BJ (cell line): ENCODE data around the gene RIT2. TPM values are rescaled to one million over a fixed set of nuclear protein-coding genes. Genes with fewer than 3 reads are reported as not detected.

Experiments used
- CTCF ChIA-PET: fragments of 350-600 bp; formaldehyde crosslinking; extraction: SDS; loops from one replicate; lab custom pipeline; 2021; ENCODE audit warnings: antibody characterized with exemption, inconsistent platforms; lab: Yijun Ruan, JAX
- POLR2A ChIA-PET: fragments of 300-600 bp; sonication (Branson Sonifier 250); formaldehyde crosslinking; extraction: SDS; loops from one replicate; lab custom pipeline; 2021; ENCODE audit warnings: antibody characterized with exemption; lab: Charles Lee
- DNase-seq: peaks from one replicate; pipeline ENCODE4 v3.0.0-alpha.2; 2011; ENCODE audit warnings: low read depth
- H3K27me3 ChIP-seq: 2 replicates; pipeline ENCODE4 v1.6.0; 2011; ENCODE audit warnings: low read length; ENCODE audit not compliant: control insufficient read depth, insufficient read depth
- H3K36me3 ChIP-seq: 2 replicates; pipeline ENCODE4 v1.5.1; 2011; ENCODE audit warnings: low read length; ENCODE audit not compliant: control insufficient read depth, insufficient read depth
- H3K4me3 ChIP-seq: 2 replicates; pipeline ENCODE4 v1.5.1; 2011; ENCODE audit warnings: low read depth, mild to moderate bottlenecking, control low read depth, low read length
- CTCF ChIP-seq: IDR thresholded peaks from 2 replicates; pipeline ENCODE4 v1.5.1; 2011; ENCODE audit warnings: low read depth, mild to moderate bottlenecking, control low read depth, inconsistent platforms, low read length, moderate library complexity; ENCODE audit not compliant: insufficient read depth
- polyA plus RNA-seq: library from polyadenylated mRNA; depleted of rRNA; stranded (reverse); fragments of >200 nt; gene quantifications from 2 replicates; pipeline ENCODE4 v1.2.3, GENCODE V29; 2011

Gene RIT2
- polyA plus RNA-seq, 1 experiment = not detected

DNA sequence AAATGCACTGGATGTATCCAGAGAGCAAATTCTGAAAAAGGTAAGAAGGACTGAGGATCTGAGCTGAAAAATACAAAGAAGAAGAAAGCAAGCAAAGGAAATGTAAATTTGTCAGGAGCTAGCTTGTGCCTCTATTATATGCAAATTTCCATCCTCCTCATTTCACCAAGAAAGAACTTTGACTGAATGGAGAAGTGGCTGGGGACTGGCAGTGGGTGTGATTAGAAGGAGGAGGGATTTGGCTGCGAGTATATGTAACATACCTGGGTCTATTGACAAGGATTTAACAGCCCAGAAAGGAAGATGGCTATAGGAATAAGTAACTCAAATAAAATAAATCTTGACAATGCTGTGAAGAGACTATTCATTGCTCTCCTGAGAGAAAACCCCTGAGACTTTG is 19.4 kb upstream of the RIT2 start:
- TF ChIP-seq CTCF = no peak
- ChIA-PET POLR2A (no interaction called here), CTCF (no interaction called here)
- no peak for DNase-seq
- Histone ChIP-seq H3K36me3 (no peaks in the 10 kb centered on the region), H3K4me3 (no peak overlapping the region), H3K27me3 (no peaks in the 10 kb centered on the region)

DNA sequence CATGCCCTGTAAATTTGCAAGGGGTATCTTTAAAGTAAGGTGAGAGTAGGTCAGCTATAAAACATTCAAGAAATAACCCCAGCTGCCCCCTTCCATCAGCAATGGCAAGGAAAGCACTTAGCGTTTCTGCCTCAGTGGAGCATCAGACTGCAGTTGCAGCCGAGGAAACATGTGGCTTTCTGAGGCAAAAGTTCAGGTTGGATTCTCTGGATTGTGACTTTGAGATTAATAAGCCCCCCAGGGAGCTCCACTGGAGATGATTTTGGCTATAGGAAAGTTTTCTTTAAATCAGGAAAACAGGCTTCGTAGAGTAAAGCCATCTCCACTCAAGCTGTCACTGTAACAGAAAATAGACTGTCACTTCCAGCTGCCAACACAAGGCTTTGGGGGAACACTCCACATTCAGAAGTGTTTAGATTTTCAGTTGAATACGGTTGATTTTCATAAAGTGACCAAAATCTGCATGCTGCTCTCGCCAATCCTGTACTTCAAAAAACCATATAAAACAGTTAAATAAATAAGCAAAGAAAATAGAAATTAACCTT is 15.3 kb upstream of the RIT2 start:
- Histone ChIP-seq H3K36me3 (no peaks in the 10 kb centered on the region), H3K4me3 (no peak overlapping the region), H3K27me3 (no peaks in the 10 kb centered on the region)
- no peak for DNase-seq
- ChIA-PET CTCF (interaction anchor here (0.6 kb wide), 1 partner anchor 128 kb away, joined by 3 read pairs; no protein-coding TSS in a partner anchor), POLR2A (no interaction called here)
- TF ChIP-seq CTCF = no peak

DNA sequence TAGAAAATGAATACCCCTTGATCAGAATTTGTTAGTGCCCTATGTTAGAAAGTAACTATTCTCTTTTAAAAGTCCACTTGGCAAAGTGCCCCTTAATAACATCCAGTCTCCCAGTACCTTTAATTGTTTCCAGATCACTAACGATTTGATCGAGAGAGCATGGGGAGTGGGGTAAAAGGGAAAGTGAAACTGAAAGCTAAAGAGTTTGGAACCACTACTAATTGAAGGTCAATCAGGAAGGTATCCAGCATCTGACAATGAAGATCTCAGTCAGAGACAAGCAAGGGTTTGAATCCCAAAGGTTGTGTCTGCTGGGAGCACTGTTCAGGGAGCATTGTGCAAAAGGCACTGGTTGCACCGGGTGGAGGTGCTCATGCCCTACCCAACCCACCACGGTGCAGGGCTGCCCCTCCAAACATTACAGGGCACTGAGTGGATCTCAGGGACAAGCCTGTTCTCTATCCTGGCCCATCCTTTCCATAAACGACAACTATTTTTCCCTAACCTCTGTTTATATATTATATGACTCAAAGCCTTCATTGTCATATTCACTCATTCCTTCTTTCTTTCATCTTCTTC is 14.6 kb upstream of the RIT2 start:
- Histone ChIP-seq H3K36me3 (no peaks in the 10 kb centered on the region), H3K4me3 (peak overlapping the region; percentile 21), H3K27me3 (no peaks in the 10 kb centered on the region)
- no peak for TF ChIP-seq CTCF
- ChIA-PET POLR2A (no interaction called here), CTCF (no interaction called here)
- DNase-seq = no peak

DNA sequence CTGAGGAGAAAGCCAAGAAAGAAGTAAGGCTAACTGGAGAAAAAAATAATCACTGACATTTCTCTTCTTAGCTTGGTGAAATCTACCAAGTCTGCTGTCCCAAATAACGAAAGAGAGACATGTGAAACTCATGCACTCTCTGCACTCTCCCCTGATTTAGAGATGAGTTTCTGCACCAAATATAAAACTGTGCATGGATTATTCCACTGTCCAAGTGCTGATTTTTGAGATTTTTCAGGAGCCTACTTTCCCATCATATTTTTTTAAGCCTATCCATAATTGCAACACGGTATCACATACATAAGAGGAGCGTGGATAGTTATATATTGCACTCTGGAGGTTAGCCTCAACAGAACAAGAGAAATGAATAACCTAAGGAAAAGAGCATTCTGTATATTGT is 10.0 kb upstream of the RIT2 start:
- DNase-seq = no peak
- H3K36me3 ChIP-seq = no peaks in the 10 kb centered on the region
- POLR2A ChIA-PET = no interaction called here
- TF ChIP-seq CTCF = no peak
- CTCF ChIA-PET = no interaction called here
- no peak overlapping the region for H3K4me3 ChIP-seq
- H3K27me3 ChIP-seq = no peaks in the 10 kb centered on the region

GRCh38 chr18:43122955-43123354 is 7.5 kb upstream of the RIT2 start:
- POLR2A ChIA-PET = no interaction called here
- no peaks in the 10 kb centered on the region for H3K27me3 ChIP-seq
- CTCF ChIA-PET = no interaction called here
- H3K36me3 ChIP-seq = no peaks in the 10 kb centered on the region
- no peak for TF ChIP-seq CTCF
- DNase-seq = no peak
- no peak overlapping the region for H3K4me3 ChIP-seq
